Measurements from ENCODE around the gene ABO. TPM values are rescaled to one million over a fixed set of nuclear protein-coding genes. Genes with fewer than 3 reads are reported as not detected.

ABO gene
- total and polyA plus RNA-seq, 4 donors = 0.08 to 0.75 (median 0.10) TPM; not detected in 1

DNA sequence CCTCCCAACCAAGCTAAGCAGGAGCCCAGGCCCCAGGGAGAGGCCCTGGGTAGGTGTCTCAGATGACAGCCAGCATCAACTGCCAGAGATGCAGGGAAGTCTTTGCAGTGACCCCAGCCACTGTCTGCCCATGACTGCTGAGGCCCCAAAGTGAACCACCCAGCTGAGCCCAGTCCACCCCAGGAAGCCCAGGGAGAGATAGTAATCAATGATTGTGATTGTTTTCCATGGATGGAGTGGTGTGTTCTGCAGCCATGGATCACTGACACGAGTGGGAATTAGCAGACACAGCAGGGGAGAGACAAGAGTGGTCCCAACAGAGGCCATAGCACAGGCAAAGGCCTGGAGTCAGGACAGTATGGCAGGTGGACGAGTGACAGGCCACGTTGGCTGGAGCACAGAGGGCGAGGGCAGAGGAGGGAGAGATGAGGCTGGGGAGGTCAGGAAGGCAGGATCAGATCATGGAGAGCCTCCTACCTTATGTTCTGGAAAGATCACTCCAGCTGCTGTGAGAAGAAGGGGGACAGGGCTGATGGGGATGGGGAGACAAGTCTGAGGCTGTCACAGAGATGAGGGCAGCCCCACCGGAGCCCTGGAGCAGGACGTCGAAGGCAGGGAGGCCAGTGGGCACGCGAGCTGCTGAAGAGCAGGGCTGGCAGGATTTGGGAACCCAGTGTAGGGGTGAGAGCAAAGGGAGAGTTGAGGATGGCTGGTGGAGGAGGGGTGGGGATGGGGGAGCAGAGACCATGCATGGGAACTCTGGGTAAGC is 14.5 kb downstream of the ABO start:
- H3K27me3 ChIP-seq (ENCODE audit: control insufficient read depth in 4 of 4, insufficient read depth in 4 of 4, low read length in 3 of 4) = no peaks in the 10 kb centered on the region
- H3K4me3 ChIP-seq (ENCODE audit: low read depth in 1 of 3, low read length in 3 of 3) = no peak overlapping the region
- no peak for DNase-seq (ENCODE audit: low spot score)
- H3K27ac ChIP-seq (ENCODE audit: low read depth in 1 of 2, low read length in 2 of 2) = no peak overlapping the region
- no peaks in the 10 kb centered on the region for H3K4me1 ChIP-seq (ENCODE audit: control insufficient read depth in 4 of 4, insufficient read depth in 4 of 4, low read length in 3 of 4)
- 90% methylated on average over 9 of the region's 9 CpGs for WGBS
- no peaks in the 10 kb centered on the region for H3K36me3 ChIP-seq (ENCODE audit: control insufficient read depth in 4 of 4, insufficient read depth in 3 of 4, low read depth in 1 of 4, low read length in 3 of 4)
- peaks cover 0 to 2% (median 0%) of the 10 kb centered on the region in 4 donors for H3K9me3 ChIP-seq (ENCODE audit: control insufficient read depth in 4 of 4, low read length in 3 of 4)
- no peak overlapping the region for H3K9ac ChIP-seq (ENCODE audit: low read depth in 1 of 2, low read length in 2 of 2)
- TF ChIP-seq GABPA (IDR thresholded peaks at IDR 0.05 in 1 of 2, conservative IDR thresholded peaks at IDR 0.05 in 1 of 2) (no peak), HNF4A (conservative IDR thresholded peaks at IDR 0.05) (no peak), FOXA2 (IDR thresholded peaks at IDR 0.05) (no peak), ZBTB33 (IDR thresholded peaks at IDR 0.05) (no peak), NR2F2 (IDR thresholded peaks at IDR 0.05) (no peak), YY1 (IDR thresholded peaks at IDR 0.05) (no peak), EGR1 (IDR thresholded peaks at IDR 0.05; ENCODE audit: low read depth in 2 of 2) (no peak), TAF1 (conservative IDR thresholded peaks at IDR 0.05) (no peak), MAX (IDR thresholded peaks at IDR 0.05) (no peak), SP1 (IDR thresholded peaks at IDR 0.05) (no peak), JUND (IDR thresholded peaks at IDR 0.05) (no peak), FOXA1 (IDR thresholded peaks at IDR 0.05) (no peak), RXRA (IDR thresholded peaks at IDR 0.05) (no peak), ATF3 (IDR thresholded peaks at IDR 0.05) (no peak), RAD21 (IDR thresholded peaks at IDR 0.05) (no peak), HNF4G (IDR thresholded peaks at IDR 0.05) (no peak)
- TF ChIP-seq, protein P1, sequence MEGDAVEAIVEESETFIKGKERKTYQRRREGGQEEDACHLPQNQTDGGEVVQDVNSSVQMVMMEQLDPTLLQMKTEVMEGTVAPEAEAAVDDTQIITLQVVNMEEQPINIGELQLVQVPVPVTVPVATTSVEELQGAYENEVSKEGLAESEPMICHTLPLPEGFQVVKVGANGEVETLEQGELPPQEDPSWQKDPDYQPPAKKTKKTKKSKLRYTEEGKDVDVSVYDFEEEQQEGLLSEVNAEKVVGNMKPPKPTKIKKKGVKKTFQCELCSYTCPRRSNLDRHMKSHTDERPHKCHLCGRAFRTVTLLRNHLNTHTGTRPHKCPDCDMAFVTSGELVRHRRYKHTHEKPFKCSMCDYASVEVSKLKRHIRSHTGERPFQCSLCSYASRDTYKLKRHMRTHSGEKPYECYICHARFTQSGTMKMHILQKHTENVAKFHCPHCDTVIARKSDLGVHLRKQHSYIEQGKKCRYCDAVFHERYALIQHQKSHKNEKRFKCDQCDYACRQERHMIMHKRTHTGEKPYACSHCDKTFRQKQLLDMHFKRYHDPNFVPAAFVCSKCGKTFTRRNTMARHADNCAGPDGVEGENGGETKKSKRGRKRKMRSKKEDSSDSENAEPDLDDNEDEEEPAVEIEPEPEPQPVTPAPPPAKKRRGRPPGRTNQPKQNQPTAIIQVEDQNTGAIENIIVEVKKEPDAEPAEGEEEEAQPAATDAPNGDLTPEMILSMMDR (IDR thresholded peaks at IDR 0.05; ENCODE audit: low read depth, low read length, missing input control) = no peak
- TF ChIP-seq, protein P2, sequence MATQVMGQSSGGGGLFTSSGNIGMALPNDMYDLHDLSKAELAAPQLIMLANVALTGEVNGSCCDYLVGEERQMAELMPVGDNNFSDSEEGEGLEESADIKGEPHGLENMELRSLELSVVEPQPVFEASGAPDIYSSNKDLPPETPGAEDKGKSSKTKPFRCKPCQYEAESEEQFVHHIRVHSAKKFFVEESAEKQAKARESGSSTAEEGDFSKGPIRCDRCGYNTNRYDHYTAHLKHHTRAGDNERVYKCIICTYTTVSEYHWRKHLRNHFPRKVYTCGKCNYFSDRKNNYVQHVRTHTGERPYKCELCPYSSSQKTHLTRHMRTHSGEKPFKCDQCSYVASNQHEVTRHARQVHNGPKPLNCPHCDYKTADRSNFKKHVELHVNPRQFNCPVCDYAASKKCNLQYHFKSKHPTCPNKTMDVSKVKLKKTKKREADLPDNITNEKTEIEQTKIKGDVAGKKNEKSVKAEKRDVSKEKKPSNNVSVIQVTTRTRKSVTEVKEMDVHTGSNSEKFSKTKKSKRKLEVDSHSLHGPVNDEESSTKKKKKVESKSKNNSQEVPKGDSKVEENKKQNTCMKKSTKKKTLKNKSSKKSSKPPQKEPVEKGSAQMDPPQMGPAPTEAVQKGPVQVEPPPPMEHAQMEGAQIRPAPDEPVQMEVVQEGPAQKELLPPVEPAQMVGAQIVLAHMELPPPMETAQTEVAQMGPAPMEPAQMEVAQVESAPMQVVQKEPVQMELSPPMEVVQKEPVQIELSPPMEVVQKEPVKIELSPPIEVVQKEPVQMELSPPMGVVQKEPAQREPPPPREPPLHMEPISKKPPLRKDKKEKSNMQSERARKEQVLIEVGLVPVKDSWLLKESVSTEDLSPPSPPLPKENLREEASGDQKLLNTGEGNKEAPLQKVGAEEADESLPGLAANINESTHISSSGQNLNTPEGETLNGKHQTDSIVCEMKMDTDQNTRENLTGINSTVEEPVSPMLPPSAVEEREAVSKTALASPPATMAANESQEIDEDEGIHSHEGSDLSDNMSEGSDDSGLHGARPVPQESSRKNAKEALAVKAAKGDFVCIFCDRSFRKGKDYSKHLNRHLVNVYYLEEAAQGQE (IDR thresholded peaks at IDR 0.05) = no peak
